ENCODE data around the gene MALT1. TPM values are rescaled to one million over a fixed set of nuclear protein-coding genes. Genes with fewer than 3 reads are reported as not detected.

The MALT1 gene
- polyA plus RNA-seq, 1 donor from 2014 or later: 40.5 TPM

DNA sequence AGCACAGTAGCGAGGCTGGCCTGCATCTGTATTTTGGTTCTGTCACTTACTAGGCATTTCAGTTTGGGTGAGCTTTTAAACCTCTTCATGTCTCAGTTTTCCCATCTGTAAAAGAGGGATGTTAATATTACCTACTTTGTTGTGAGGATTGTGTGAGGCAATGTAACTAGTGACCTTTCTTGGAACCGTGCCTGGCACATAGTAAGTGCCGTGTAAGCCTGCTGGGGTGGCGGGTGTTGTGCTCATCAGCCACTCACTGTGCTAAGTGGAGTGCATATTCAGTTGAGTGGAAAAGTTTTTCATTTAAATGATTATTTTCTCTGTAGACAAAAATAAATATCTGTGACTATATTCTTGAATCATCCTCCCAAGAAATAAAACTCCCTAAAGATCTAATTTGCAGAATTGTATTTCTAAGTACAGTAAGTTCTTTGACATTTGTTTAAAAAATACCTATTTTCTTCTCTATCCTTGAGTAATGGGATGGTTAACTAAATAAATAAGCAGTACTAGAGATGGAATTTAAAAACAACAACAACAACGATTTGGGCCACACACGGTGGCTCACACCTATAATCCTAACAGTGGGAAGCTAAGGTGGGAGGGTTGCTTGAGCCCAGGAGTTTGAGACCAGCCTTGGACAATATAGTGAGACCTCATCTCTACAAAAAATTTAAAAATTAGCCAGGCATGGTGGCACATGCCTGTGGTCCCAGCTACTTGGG lies 56.7 kb downstream of the MALT1 start:
- no peaks in the 10 kb centered on the region for H3F3A ChIP-seq (ENCODE audit: insufficient read depth, low read length, poor library complexity, severe bottlenecking)
- TF ChIP-seq EP300 (conservative IDR thresholded peaks at IDR 0.05; ENCODE audit: poor library complexity, severe bottlenecking): no peak
- no peak for TF ChIP-seq SMC3 (conservative IDR thresholded peaks at IDR 0.05; ENCODE audit: poor library complexity)
- no peak for TF ChIP-seq POLR2AphosphoS5 (IDR thresholded peaks at IDR 0.05)
- TF ChIP-seq MXI1 (conservative IDR thresholded peaks at IDR 0.05; ENCODE audit: poor library complexity, severe bottlenecking): no peak
- TF ChIP-seq, protein P1, sequence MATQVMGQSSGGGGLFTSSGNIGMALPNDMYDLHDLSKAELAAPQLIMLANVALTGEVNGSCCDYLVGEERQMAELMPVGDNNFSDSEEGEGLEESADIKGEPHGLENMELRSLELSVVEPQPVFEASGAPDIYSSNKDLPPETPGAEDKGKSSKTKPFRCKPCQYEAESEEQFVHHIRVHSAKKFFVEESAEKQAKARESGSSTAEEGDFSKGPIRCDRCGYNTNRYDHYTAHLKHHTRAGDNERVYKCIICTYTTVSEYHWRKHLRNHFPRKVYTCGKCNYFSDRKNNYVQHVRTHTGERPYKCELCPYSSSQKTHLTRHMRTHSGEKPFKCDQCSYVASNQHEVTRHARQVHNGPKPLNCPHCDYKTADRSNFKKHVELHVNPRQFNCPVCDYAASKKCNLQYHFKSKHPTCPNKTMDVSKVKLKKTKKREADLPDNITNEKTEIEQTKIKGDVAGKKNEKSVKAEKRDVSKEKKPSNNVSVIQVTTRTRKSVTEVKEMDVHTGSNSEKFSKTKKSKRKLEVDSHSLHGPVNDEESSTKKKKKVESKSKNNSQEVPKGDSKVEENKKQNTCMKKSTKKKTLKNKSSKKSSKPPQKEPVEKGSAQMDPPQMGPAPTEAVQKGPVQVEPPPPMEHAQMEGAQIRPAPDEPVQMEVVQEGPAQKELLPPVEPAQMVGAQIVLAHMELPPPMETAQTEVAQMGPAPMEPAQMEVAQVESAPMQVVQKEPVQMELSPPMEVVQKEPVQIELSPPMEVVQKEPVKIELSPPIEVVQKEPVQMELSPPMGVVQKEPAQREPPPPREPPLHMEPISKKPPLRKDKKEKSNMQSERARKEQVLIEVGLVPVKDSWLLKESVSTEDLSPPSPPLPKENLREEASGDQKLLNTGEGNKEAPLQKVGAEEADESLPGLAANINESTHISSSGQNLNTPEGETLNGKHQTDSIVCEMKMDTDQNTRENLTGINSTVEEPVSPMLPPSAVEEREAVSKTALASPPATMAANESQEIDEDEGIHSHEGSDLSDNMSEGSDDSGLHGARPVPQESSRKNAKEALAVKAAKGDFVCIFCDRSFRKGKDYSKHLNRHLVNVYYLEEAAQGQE (IDR thresholded peaks at IDR 0.05; ENCODE audit: borderline replicate concordance): no peak
- no peak for TF ChIP-seq RAD21 (conservative IDR thresholded peaks at IDR 0.05)
- TF ChIP-seq EZH2 (IDR thresholded peaks at IDR 0.05; ENCODE audit: borderline replicate concordance, insufficient read depth, low read length, poor library complexity, severe bottlenecking): no peak
- no peak for TF ChIP-seq TAF1 (IDR thresholded peaks at IDR 0.05; ENCODE audit: low read depth)
- TF ChIP-seq, protein P2, sequence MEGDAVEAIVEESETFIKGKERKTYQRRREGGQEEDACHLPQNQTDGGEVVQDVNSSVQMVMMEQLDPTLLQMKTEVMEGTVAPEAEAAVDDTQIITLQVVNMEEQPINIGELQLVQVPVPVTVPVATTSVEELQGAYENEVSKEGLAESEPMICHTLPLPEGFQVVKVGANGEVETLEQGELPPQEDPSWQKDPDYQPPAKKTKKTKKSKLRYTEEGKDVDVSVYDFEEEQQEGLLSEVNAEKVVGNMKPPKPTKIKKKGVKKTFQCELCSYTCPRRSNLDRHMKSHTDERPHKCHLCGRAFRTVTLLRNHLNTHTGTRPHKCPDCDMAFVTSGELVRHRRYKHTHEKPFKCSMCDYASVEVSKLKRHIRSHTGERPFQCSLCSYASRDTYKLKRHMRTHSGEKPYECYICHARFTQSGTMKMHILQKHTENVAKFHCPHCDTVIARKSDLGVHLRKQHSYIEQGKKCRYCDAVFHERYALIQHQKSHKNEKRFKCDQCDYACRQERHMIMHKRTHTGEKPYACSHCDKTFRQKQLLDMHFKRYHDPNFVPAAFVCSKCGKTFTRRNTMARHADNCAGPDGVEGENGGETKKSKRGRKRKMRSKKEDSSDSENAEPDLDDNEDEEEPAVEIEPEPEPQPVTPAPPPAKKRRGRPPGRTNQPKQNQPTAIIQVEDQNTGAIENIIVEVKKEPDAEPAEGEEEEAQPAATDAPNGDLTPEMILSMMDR (IDR thresholded peaks at IDR 0.05; ENCODE audit: poor library complexity, severe bottlenecking): no peak
- no peak overlapping the region for H2AFZ ChIP-seq (ENCODE audit: low read depth, low read length)
- H3K36me3 ChIP-seq (ENCODE audit: insufficient read depth, low read length): no peaks in the 10 kb centered on the region
- H3K9ac ChIP-seq (ENCODE audit: low read length): no peak overlapping the region
- no peaks in the 10 kb centered on the region for H3K9me2 ChIP-seq (ENCODE audit: insufficient read depth, low read length)
- H3K9me3 ChIP-seq (ENCODE audit: low read length): no peaks in the 10 kb centered on the region
- no peaks in the 10 kb centered on the region for H4K20me1 ChIP-seq (ENCODE audit: insufficient read depth)
- no peak overlapping the region for H3K4me2 ChIP-seq (ENCODE audit: low read length)
- H3K4me3 ChIP-seq (ENCODE audit: low read length): no peak overlapping the region
- H3K79me2 ChIP-seq (replicated peaks; ENCODE audit: insufficient read depth, low read length): no peaks in the 10 kb centered on the region
- no peaks in the 10 kb centered on the region for H3K27me3 ChIP-seq (ENCODE audit: insufficient read depth, low read depth, low read length)
- no peak overlapping the region for H3K27ac ChIP-seq (ENCODE audit: low read length)

DNA sequence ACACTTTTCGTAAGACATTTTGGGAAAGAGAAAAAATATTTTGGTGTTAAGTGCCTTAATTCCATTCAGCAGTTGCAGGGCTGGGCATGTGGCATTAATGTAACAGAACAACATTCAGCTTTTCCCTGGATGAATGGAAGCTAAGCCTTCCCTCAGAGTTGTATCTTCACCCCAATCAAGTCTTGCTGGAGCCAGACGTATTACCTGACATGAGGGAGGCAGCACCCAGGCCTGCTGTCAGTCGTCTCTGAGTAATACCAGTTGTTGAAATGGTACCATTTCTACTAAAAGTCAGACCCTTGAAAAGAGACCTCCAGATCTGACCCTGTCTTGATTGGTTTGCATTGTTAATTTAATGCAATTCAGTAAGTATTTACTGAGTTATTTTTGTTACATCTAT lies 57.5 kb downstream of the MALT1 start:
- H3K27ac ChIP-seq (ENCODE audit: low read length): no peak overlapping the region

More for the DNA sequence above, 57.5 kb downstream of the MALT1 start:
- Histone ChIP-seq H3K79me2 (replicated peaks; ENCODE audit: insufficient read depth, low read length) (no peaks in the 10 kb centered on the region), H2AFZ (ENCODE audit: low read depth, low read length) (no peak overlapping the region), H3K4me2 (ENCODE audit: low read length) (no peak overlapping the region), H4K20me1 (ENCODE audit: insufficient read depth) (no peaks in the 10 kb centered on the region), H3K27me3 (ENCODE audit: insufficient read depth, low read depth, low read length) (no peaks in the 10 kb centered on the region), H3K4me3 (ENCODE audit: low read length) (no peak overlapping the region), H3F3A (ENCODE audit: insufficient read depth, low read length, poor library complexity, severe bottlenecking) (no peaks in the 10 kb centered on the region), H3K36me3 (ENCODE audit: insufficient read depth, low read length) (no peaks in the 10 kb centered on the region), H3K9ac (ENCODE audit: low read length) (no peak overlapping the region), H3K9me2 (ENCODE audit: insufficient read depth, low read length) (no peaks in the 10 kb centered on the region), H3K9me3 (ENCODE audit: low read length) (no peaks in the 10 kb centered on the region)
- no peak for TF ChIP-seq POLR2AphosphoS5 (IDR thresholded peaks at IDR 0.05)
- TF ChIP-seq MXI1 (conservative IDR thresholded peaks at IDR 0.05; ENCODE audit: poor library complexity, severe bottlenecking): no peak
- TF ChIP-seq EZH2 (IDR thresholded peaks at IDR 0.05; ENCODE audit: borderline replicate concordance, insufficient read depth, low read length, poor library complexity, severe bottlenecking): no peak
- no peak for TF ChIP-seq EP300 (conservative IDR thresholded peaks at IDR 0.05; ENCODE audit: poor library complexity, severe bottlenecking)
- TF ChIP-seq, protein P2 (IDR thresholded peaks at IDR 0.05; ENCODE audit: poor library complexity, severe bottlenecking): no peak
- no peak for TF ChIP-seq TAF1 (IDR thresholded peaks at IDR 0.05; ENCODE audit: low read depth)
- TF ChIP-seq RAD21 (conservative IDR thresholded peaks at IDR 0.05): no peak
- TF ChIP-seq SMC3 (conservative IDR thresholded peaks at IDR 0.05; ENCODE audit: poor library complexity): no peak
- TF ChIP-seq, protein P1 (IDR thresholded peaks at IDR 0.05; ENCODE audit: borderline replicate concordance): no peak
